HG02642 (cell line): ENCODE data around the gene SLC6A17.

ENCODE experiments used
- ATAC-seq: cut with Tn5 transposase; IDR thresholded peaks from one replicate; pipeline ENCODE4 v1.9.1; 2021; ENCODE audit warnings: mild to moderate bottlenecking; ENCODE audit not compliant: unreplicated experiment, poor library complexity

SLC6A17 gene

DNA sequence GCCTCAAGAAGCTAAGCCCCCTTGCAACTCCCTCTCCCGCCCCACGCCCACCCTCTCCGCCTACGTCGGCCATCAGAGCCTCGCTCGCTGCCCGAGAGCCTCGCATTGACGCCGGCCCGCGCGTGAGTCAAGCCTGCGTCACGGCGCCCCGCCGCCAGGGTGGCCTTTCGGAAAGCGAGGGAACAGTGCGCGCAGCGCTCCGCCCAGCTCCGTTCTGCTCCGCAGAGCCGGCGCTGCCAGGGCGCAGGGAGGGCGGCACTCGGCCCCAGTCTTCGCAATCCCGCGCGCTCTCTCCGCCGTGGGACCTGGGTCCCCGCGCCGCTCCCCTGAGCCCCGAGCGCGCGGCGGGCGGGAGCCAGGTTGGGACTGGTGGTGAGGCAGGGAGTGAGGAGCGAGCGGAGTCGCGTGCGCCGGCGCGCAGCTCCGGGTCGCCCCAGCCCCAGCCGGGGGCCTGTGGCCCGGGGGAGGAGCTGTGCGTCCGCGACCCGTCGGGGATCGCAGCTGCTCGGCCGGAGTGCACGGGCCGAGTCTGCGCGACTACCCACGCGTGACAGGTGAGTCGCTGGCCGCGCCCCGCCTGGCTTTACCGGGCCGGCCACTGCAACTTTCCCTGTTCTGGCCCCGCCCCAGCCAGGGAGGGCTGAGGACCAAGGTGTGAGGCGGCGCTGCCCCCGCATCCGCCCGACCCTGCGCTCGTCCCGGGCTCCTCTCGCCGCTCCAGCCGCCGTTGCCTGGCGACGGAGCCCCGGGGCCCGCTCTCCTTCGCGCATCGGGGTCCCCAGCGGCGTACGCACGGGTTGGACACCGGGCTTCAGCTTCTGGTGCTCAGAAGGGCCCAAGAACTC lies at the start of gene SLC6A17:
Gene SLC6A17, plus strand, starts transcription at position 165 of the 845 bp plus-strand sequence. CDS start 16,436 bp downstream, outside the sequence.
- no peak for ATAC-seq

DNA sequence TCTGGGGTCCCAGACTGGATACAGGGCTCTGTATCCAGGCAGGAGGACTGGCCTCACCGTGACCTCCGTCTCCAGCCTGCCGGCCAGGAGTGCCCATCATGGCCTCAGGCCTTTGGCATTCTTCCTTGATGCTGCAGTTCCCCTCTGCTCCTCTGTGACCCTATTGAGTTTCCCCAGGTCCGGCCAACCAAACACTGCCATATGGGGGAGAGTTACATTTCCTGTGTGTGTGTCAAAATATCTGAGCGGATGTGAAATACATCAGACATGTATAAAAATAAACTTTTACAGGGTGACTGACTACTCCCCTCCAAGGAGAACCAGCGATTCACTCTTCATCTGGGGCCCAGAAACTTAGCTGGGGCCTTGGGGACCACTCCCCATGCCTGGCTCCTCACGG lies 48.2 kb upstream of the SLC6A17 start:
- no peak for ATAC-seq

DNA sequence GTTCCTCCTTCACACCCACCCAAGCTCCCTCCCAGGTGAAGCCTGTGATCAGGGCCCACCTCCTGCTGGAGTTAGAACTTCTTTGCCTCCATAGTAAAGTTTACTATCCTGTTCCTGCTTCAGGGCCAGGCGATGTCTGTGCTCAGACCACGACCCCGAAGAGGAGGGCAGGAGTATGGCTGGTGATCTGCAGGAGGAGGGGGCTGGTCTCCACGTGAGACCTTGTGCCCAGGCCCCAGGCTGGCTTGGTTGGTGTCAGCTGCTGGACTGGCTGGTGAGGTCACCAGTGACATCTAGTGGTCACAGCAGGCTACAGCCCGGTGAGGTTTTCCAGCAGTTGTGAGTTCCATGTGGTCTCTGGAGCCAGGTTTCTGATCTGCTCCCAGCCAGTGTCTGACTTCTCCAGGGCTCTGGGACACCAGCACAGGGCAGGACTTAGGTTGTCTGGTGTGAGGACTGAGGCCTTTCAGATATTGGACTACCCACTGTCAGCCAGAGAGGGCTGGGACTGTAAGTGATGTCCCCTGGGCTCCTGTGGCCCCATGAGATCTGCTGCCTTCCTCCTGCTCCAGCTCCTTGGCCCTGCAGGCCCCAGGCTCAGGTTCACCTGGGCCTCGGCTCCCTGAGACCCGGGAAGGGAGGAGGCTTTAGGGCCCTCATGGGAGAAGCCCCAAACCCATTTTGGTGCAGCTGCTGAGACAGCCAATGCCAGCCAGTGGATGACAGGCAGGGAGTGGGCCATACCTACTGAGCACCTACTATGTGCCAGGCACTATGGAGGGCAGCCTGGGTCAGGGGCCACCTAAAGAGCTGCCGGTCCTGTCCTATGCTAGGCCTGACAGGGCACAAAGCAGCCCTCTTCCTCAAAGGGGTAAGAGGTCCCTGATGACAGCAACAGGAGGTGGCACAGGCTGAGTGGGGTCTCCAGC lies 44.0 kb upstream of the SLC6A17 start:
- ATAC-seq = peak; percentile 68

DNA sequence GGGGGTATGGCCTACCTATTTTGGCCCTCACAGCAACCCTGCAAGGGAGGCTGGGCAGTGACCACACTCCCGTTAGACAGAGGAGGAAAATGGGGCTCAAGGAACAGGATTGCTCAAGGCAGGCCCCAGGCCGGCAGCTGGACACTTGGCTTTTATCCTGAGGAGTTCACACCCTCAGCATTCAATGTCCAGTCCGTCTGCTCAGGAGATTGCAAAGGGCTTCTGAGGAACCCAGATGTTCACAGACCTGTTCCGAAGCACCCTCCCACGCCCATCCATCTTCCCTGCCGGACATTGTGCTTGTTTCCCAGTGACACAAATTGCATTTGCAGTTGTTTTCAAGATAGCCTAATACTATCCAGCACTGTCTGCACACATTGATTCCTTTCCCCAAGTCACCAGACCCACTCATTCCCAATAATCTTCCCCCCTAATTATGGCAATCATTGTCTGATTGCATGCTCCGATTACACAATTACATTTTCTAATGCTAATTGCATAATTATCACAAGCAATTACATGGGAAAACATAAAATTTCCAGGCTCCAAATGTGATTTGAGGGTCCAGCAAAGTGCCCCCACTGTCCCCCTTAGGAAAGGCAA lies 42.3 kb upstream of the SLC6A17 start:
- ATAC-seq = no peak

DNA sequence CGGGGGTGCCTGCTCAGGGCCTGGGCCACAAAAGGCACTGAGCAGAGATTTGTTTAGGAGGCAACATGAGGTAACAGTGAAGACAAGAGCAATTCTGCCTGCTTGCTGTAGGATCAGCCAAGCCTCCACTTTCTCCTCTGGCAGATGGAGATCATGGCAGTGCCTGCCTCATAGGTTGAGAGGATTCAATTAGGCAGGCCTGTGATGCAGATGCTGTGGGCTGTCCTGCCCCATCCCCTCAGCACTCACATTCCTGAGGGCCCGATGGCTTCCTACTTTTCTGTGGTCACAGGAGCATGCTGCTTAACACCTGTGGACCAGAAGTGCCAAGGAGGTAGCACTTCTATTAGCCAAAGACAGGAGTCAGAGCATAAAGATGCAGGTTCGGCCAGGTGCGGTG lies 39.2 kb upstream of the SLC6A17 start:
- no peak for ATAC-seq

DNA sequence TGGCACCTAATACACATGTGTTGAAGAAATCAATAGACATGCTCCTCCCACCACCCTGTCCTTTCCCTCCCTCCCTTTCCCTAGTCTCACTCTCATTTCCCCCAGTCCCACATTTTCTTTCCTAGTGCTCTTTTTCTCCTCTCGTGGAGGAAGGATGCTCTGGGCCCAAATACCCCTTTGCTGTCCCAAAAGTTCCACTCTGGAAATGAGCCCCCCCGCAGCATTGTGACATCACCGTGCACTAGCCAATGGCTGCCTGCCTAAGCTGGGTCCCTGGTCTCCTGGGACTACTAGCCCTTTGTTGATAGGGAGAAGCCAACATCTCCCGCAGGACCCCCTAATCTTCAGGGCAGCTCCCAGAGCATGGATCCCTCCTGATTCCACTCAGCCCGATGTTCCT lies 38.2 kb upstream of the SLC6A17 start, which contains the start of gene UBL4B:
Gene UBL4B, plus strand, starts transcription at position 301 of the 400 bp plus-strand sequence. Its CDS starts 92 bp downstream, at position 393.
- no peak for ATAC-seq

DNA sequence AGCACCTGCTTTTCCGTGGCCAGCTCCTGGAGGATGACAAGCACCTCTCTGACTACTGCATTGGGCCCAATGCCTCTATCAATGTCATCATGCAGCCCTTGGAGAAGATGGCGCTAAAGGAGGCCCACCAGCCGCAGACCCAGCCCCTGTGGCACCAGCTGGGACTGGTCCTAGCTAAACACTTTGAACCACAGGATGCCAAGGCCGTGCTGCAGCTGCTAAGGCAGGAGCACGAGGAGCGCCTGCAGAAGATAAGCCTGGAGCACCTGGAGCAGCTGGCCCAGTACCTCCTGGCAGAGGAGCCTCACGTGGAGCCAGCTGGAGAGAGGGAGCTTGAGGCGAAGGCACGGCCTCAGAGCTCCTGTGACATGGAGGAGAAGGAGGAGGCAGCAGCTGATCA lies 37.6 kb upstream of the SLC6A17 start:
- ATAC-seq = no peak

DNA sequence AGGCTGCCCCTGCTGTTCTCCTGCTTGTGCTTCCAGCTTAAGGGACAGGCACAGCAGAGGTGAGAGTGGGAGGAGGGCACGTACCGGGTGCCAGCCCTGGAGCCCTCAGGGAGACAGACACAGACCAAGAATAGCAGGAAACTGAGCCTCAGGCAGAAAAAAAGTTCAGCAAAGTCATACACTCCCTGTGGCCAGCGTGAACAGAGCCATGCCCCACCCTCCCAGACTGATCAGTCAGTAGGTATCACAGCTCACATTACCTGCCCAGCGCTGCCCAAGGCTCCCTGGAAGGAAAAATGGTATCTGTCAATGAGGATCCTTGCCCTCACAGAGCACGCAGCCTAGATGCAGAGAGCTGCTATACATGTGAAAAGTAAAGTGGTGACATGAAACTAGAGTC lies 36.7 kb upstream of the SLC6A17 start:
- ATAC-seq = no peak

DNA sequence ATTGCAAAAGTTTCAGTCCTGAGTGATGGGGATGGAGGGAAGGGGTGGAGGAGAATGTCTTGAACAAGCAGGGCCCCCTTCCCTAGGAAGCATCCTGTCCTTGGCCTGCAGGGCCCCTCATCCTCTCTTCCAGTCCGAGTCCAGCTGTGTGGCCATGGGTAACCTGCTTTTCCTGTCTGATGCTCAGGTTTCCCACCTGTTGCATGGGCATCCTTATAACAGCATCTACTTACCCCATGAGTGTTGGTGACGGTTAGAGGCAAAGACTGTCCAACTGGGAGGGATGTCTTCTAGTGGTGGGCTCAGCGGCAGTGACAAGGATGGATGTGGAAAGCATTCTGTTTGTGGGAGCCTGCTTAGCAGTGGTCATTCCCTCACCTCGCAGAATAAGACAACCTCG lies 36.1 kb upstream of the SLC6A17 start:
- no peak for ATAC-seq

DNA sequence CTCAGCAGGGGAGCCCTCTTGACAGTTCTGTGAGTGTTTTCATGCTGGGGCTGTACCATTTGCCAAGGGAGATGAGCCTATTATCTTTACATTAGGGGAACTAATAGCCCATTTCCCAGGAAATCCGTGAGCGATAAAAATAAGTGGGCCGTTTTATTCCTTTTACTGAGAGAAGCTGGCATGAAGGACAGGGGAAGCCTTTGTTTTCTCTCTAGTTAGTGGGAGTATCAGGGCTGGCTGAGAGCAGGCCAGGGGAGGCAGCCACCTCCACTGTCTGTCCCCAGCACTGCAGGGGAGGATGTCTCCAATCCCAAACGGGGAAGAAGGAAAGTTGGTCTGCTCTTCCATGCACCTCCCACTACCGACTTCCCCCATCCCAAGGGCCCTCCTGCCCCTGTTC lies 35.5 kb upstream of the SLC6A17 start:
- ATAC-seq = no peak

DNA sequence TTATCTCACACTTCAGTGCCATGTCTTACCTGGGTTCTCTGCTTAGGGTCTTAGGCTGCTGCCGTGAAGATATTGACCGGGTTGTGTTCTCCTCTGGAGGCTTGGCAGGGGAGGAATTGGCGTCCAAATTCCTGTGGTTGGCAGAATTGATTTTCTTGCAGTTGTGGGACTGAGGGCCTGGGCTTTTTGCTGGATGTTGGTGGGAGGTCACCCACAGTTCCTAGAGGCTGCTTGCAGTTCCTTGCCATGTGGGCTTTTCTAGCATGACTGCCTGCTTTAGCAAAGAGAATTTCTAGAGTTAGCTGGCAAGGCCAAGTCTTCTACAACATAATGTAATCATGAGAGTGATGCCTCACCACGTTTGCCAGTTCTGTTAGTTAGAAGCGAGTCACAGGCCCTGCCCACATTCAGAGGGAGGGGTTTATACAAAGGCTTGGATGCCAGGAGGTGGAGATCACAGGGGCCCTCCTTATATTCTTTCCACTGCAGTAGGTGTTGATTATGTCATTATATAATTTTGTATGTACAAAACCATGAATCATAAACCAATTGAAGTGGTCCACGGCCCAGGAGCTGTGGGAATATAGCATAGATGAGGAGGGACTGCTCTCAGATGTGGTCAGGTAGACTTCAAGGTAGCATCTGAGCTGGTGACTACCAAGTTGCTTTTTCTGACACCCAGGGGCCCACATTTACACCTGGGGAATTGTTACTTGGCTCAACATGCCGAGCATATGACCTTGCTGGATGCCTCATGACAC lies 31.5 kb upstream of the SLC6A17 start:
- ATAC-seq = no peak

DNA sequence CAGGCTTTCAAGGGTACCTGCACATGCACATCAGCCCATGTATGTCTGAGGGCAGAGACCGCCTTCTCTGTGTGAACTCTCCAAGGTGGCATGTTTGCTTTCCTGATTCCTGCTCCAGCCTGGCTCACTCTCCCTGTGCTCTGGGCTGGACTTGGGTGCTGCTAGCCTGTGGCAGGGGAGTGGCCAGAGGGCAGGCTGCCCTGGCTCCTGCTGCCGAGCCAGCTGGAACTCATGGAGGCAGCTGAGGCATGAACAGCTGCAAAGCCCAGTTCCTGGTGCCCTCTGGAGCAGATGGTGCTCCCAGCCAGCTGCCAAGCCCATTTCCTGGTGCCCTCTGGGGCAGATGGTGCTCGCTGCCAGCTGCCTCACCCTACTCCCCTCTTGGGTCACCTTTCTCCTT lies 30.5 kb upstream of the SLC6A17 start:
- no peak for ATAC-seq

DNA sequence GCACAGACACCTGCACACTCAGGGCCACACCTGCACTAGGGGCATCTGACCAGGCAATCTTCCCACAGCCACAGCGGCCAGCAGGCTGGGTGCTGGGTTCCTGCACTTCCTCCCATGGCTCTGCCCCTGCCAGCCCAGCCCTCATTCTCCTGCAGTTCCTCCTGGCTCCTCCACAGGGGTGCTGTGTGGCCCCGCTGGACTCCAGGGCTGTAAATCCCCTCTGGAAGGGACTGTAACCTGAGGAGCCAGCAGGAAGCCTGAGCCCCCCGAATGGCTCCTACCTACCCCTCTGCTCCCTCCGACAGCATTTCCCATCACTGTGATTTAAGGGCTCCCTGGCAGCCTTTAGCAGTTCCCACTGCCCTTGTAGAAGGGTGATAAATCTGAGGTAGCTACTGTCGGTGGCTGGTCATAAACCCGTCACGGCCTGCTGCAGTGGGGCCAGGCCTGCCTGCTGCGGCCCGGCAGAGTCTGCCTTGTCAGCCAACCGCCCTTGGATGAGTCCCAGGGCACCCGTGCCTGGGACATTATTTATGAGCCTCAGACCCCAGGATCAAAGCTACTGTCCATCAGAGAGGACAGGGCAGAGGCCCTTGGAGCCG lies 29.2 kb upstream of the SLC6A17 start:
- ATAC-seq = no peak

DNA sequence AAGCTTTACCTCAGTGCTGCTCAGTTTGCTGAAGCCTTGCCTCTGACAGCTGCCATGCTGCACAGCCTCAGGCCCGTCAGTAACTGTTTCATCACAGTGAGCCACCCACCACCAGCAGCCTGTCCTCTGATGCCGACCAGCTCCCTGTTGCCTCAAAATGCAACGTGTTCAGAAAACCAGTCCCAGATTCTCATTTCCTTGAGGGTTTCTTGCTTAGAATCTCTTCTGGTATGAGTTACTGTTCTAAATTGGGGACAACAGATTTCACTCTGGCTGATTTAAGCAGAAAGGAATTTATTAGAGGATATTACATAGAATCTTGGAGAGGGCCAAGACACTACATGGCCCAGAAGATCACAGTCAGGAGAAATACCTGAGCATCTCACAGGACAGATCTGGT lies 27.1 kb upstream of the SLC6A17 start:
- no peak for ATAC-seq

DNA sequence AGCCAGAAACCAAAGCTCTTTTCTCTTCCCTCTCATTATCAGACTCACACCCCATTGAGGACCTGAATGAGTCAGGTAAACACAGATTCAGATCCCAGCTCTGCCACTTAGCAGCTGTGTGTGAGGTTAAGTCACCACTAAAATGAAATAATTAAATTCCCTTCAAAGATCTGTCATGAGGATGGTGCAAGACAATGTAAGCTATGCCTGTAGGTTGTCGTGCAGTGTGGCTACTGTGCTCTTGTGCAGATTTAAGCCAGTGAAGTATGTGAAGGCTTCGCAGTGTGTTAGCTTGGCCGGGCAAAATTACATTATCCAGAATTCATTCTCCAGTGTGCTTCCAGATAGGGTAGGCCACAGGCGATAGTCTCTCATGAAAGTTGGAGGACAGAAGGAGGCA lies 24.5 kb upstream of the SLC6A17 start:
- no peak for ATAC-seq

DNA sequence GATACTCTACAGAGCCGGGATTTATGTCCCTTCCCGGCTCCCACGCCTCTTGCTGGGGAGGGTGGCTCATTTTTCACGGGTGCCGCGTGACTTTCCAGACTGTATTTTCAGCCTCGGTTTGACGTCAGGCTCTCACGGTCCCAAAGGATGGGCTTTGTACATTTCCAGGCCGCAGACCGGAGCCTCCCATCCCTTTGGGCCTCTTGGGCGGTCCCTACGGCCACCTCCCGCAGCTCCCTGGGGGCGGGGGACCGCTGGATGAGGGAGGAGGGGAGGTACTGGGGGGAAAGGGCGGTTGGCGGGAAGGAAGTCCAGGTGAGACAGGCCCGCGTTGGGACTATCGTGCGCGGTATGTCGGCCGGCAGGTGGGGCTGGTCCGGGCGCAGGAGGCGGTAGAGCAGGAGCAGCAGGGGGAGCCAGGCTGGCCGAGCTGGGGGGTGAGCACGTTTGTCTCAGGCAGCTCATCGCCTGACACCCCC lies 20.1 kb upstream of the SLC6A17 start:
- ATAC-seq = no peak

DNA sequence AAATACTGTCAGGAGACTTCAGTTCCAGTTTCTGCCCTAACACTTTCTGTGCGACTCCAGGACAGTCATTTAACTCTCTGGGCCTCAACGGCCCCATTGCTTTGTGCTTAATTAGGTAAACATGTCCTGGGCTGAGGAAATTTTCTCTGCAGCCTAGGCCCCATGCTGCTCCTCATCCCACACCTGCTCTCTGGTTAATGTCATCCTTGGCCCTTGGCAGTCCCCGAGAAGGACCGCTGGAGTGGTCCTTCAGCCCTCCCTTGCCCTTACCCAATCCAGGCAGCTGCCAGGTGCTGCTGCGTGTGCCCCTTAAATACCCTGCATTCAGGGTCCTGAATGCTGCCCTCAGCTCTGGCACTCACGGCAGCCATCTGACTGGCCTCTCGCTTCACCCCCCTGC lies 19.3 kb upstream of the SLC6A17 start:
- ATAC-seq = no peak

DNA sequence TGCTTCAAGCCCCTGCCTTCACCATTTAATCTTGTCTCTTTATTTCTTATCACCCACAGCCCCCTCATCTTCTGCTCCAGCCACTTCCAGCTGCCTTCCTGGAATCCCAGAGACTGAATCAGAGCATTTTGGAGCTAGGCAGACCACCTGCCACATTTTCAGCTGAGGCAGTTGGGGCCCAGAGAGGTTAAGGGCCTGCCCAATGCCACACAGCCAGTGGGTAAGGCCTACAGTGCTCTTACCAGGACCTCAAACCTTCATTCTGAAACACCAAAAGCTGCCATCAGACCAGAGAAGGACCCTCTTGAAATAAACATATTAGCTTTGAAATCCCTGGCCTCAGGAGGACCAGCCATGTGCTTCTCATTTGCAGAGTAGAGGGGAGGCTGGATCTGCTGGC lies 17.6 kb upstream of the SLC6A17 start:
- ATAC-seq = no peak

DNA sequence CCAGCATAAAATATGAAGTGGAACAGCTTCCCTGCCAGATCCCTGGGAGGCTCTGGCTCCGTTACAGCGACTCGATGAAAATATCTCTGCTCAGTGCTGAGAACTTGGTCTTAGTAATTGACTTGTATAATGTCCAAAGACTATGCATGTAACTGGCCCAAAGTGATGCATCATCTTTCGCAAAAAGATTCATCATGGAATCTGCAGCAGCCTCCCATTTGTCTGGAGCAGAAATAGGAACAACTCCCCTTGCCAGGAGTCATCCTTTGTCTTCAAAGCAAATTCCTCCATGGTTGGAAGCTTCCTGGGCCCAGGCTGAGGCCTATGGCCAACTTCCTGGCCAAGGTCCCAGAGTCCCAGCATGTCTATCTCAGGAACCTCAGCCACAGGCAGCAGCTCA lies 16.9 kb upstream of the SLC6A17 start:
- ATAC-seq = no peak
